Choroid plexus epithelial cell (primary cell): ENCODE data around the gene STRN3.

Experiments used
- DNase-seq: peaks from one replicate; pipeline ENCODE4 v3.0.0-alpha.2; 2010; ENCODE audit warnings: low read depth
- H3K4me3 ChIP-seq: 2 replicates; pipeline ENCODE4 v1.5.1; 2011; ENCODE audit warnings: low read depth, mild to moderate bottlenecking, control low read depth, low read length, moderate library complexity
- CTCF ChIP-seq: conservative IDR thresholded peaks from 2 replicates; pipeline ENCODE4 v1.5.1; 2011; ENCODE audit warnings: low read depth, mild to moderate bottlenecking, control low read depth, inconsistent platforms, low read length, moderate library complexity

The STRN3 gene

GRCh38 chr14:31024577-31025366 is 1.4 kb downstream of the STRN3 start:
- TF ChIP-seq CTCF, result no peak
- H3K4me3 ChIP-seq, result peak overlapping the region; percentile 97
- peak; percentile 42 for DNase-seq

GRCh38 chr14:31024010-31024480 is 2.1 kb downstream of the STRN3 start:
- no peak for TF ChIP-seq CTCF
- no peak for DNase-seq
- H3K4me3 ChIP-seq, result peak overlapping the region; percentile 97

GRCh38 chr14:31022386-31022785 is 3.8 kb downstream of the STRN3 start:
- TF ChIP-seq CTCF, result no peak
- no peak for DNase-seq
- no peak overlapping the region for H3K4me3 ChIP-seq

- H3K4me3 ChIP-seq, result no peak overlapping the region
- DNase-seq, result no peak
- no peak for TF ChIP-seq CTCF
Observed at GRCh38 chr14:31021576-31021949, 4.6 kb downstream of the STRN3 start.

- no peak for TF ChIP-seq CTCF
- DNase-seq, result no peak
- H3K4me3 ChIP-seq, result no peak overlapping the region
Observed at GRCh38 chr14:31020834-31021575, 5.2 kb downstream of the STRN3 start.

- no peak for TF ChIP-seq CTCF
- H3K4me3 ChIP-seq, result no peak overlapping the region
- no peak for DNase-seq
Observed at GRCh38 chr14:31018057-31018645, 8.0 kb downstream of the STRN3 start.
